IMR-90 (cell line): ENCODE data around the gene SIPA1L3.

Source experiments
- CEBPB ChIP-seq: IDR thresholded peaks from 2 replicates; pipeline ENCODE4 v1.6.1; 2012; ENCODE audit warnings: low read depth, low read length, improper control_type of control experiment
- CHD1 ChIP-seq: IDR thresholded peaks from 2 replicates; pipeline ENCODE4 v1.6.1; 2012; ENCODE audit warnings: low read depth, low read length, improper control_type of control experiment
- MAFK ChIP-seq: IDR thresholded peaks from 2 replicates; pipeline ENCODE4 v1.6.1; 2012; ENCODE audit warnings: low read depth, low read length, improper control_type of control experiment
- MXI1 ChIP-seq: IDR thresholded peaks from 2 replicates; pipeline ENCODE4 v1.6.1; 2012; ENCODE audit warnings: low read depth, mild to moderate bottlenecking, low read length, moderate library complexity, borderline replicate concordance
- POLR2A ChIP-seq: IDR thresholded peaks from 2 replicates; pipeline ENCODE4 v1.6.1; 2012; ENCODE audit warnings: mild to moderate bottlenecking, low read depth, low read length
- RAD21 ChIP-seq: IDR thresholded peaks from 2 replicates; pipeline ENCODE4 v1.6.1; 2012; ENCODE audit warnings: low read length, improper control_type of control experiment
- RCOR1 ChIP-seq: IDR thresholded peaks from 2 replicates; pipeline ENCODE4 v1.6.1; 2012; ENCODE audit warnings: mild to moderate bottlenecking, low read length, improper control_type of control experiment; ENCODE audit not compliant: insufficient replicate concordance
- RFX5 ChIP-seq: IDR thresholded peaks from 2 replicates; pipeline ENCODE4 v1.8.0; 2012; ENCODE audit warnings: low read depth, mild to moderate bottlenecking, low read length, moderate library complexity
- SMC3 ChIP-seq: fragments of 150-350 bp; IDR thresholded peaks from 2 replicates; pipeline ENCODE4 v1.6.1; 2016; ENCODE audit warnings: low read depth, mild to moderate bottlenecking, antibody characterized with exemption, low read length, moderate library complexity
- TF ChIP-seq, protein P1 (sequence below): conservative IDR thresholded peaks from 2 replicates; pipeline ENCODE4 v1.5.1; 2012; ENCODE audit warnings: mild to moderate bottlenecking, low read depth, low read length, improper control_type of control experiment

- TF ChIP-seq, protein P1, sequence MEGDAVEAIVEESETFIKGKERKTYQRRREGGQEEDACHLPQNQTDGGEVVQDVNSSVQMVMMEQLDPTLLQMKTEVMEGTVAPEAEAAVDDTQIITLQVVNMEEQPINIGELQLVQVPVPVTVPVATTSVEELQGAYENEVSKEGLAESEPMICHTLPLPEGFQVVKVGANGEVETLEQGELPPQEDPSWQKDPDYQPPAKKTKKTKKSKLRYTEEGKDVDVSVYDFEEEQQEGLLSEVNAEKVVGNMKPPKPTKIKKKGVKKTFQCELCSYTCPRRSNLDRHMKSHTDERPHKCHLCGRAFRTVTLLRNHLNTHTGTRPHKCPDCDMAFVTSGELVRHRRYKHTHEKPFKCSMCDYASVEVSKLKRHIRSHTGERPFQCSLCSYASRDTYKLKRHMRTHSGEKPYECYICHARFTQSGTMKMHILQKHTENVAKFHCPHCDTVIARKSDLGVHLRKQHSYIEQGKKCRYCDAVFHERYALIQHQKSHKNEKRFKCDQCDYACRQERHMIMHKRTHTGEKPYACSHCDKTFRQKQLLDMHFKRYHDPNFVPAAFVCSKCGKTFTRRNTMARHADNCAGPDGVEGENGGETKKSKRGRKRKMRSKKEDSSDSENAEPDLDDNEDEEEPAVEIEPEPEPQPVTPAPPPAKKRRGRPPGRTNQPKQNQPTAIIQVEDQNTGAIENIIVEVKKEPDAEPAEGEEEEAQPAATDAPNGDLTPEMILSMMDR: no peak
- TF ChIP-seq POLR2A: no peak
- TF ChIP-seq RFX5: no peak
- no peak for TF ChIP-seq MXI1
- no peak for TF ChIP-seq MAFK
- TF ChIP-seq RAD21: no peak
- TF ChIP-seq CHD1: no peak
- TF ChIP-seq SMC3: no peak
- TF ChIP-seq RCOR1: no peak
- no peak for TF ChIP-seq CEBPB
Observed at GRCh38 chr19:38195237-38195636, 288.2 kb downstream of the SIPA1L3 start.
